Keratinocyte (primary cell): Measurements from ENCODE around the gene DACT2.

Experiments
- EZH2 ChIP-seq: IDR thresholded peaks from one replicate; pipeline ENCODE4 v1.6.1; 2012; ENCODE audit warnings: inconsistent platforms, mild to moderate bottlenecking, low read length, moderate library complexity
- TF ChIP-seq, protein P1 (sequence below), 3 experiments: IDR thresholded peaks in 1 of 3; conservative IDR thresholded peaks in 1 of 3; optimal IDR thresholded peaks in 1 of 3; 2 replicates in 2 of 3; 3 replicates in 1 of 3; pipeline versions ENCODE3 to v1.5.1; 2011; ENCODE audit warnings: low read length in 3 of 3, mild to moderate bottlenecking in 3 of 3, moderate library complexity in 2 of 3, control low read depth in 1 of 3, inconsistent platforms in 1 of 3; ENCODE audit not compliant: insufficient read depth in 2 of 3; ENCODE audit errors: extremely low read depth in 1 of 3

- TF ChIP-seq, protein P1, sequence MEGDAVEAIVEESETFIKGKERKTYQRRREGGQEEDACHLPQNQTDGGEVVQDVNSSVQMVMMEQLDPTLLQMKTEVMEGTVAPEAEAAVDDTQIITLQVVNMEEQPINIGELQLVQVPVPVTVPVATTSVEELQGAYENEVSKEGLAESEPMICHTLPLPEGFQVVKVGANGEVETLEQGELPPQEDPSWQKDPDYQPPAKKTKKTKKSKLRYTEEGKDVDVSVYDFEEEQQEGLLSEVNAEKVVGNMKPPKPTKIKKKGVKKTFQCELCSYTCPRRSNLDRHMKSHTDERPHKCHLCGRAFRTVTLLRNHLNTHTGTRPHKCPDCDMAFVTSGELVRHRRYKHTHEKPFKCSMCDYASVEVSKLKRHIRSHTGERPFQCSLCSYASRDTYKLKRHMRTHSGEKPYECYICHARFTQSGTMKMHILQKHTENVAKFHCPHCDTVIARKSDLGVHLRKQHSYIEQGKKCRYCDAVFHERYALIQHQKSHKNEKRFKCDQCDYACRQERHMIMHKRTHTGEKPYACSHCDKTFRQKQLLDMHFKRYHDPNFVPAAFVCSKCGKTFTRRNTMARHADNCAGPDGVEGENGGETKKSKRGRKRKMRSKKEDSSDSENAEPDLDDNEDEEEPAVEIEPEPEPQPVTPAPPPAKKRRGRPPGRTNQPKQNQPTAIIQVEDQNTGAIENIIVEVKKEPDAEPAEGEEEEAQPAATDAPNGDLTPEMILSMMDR (optimal IDR thresholded peaks at IDR 0.05 in 1 of 3, IDR thresholded peaks at IDR 0.05 in 1 of 3, conservative IDR thresholded peaks at IDR 0.05 in 1 of 3; ENCODE audit: extremely low read depth in 1 of 3, insufficient read depth in 2 of 3, low read length in 3 of 3) = no peak
- no peak for TF ChIP-seq EZH2
These were observed 5.6 kb downstream of the DACT2 start for GRCh38 chr6:168314021-168314420.
